Measurements from ENCODE around the gene CAMK2D. TPM values are rescaled to one million over a fixed set of nuclear protein-coding genes. Genes with fewer than 3 reads are reported as not detected.

Gene CAMK2D
- total and polyA plus RNA-seq, 2 donors (not counting 1 experiment from before 2014, with no cell fraction given): 120 to 262 TPM

GRCh38 chr4:113732967-113733527 lies 28.5 kb downstream of the CAMK2D start:
- H3K4me1 ChIP-seq (ENCODE audit: control insufficient read depth, extremely low read depth, insufficient read depth, low read length): no peaks in the 10 kb centered on the region
- H3K9ac ChIP-seq (ENCODE audit: insufficient read depth, low read length): no peak overlapping the region
- peaks cover 78% of the 10 kb centered on the region for H3K79me2 ChIP-seq (ENCODE audit: control insufficient read depth, insufficient read depth, low read length)
- no peaks in the 10 kb centered on the region for H4K20me1 ChIP-seq (ENCODE audit: control insufficient read depth, extremely low read depth, insufficient read depth, low read length)
- DNase-seq (ENCODE audit: low read depth in 2 of 2): peak in 1 of 2 donors; percentile 15
- H3K36me3 ChIP-seq (ENCODE audit: control insufficient read depth, insufficient read depth, low read length): no peaks in the 10 kb centered on the region
- no peak overlapping the region for H3K4me2 ChIP-seq (ENCODE audit: extremely low read depth, insufficient read depth, low read length)
- no peak for TF ChIP-seq CTCF (conservative IDR thresholded peaks at IDR 0.05 in 1 of 2, IDR thresholded peaks at IDR 0.05 in 1 of 2; ENCODE audit: low read depth in 1 of 2, low read length in 2 of 2)
- TF ChIP-seq EZH2 (IDR thresholded peaks at IDR 0.05; ENCODE audit: low read length, missing control alignments): no peak
- H3K27me3 ChIP-seq (ENCODE audit: control insufficient read depth, insufficient read depth, low read length): no peaks in the 10 kb centered on the region
- H3K4me3 ChIP-seq (replicated peaks in 1 of 4; ENCODE audit: control extremely low read depth in 1 of 4, insufficient read depth in 1 of 4, low read depth in 3 of 4, low read length in 4 of 4): no peak overlapping the region
- no peak overlapping the region for H3K27ac ChIP-seq (ENCODE audit: insufficient read depth, low read length)
- H3K9me3 ChIP-seq (ENCODE audit: control insufficient read depth, insufficient read depth, low read depth, low read length): no peaks in the 10 kb centered on the region
- H2AFZ ChIP-seq (ENCODE audit: low read length): no peak overlapping the region

- no peak overlapping the region for H2AFZ ChIP-seq (ENCODE audit: low read length)
- no peak overlapping the region for H3K9ac ChIP-seq (ENCODE audit: insufficient read depth, low read length)
- H3K4me2 ChIP-seq (ENCODE audit: extremely low read depth, insufficient read depth, low read length): no peak overlapping the region
- H3K4me1 ChIP-seq (ENCODE audit: control insufficient read depth, extremely low read depth, insufficient read depth, low read length): no peaks in the 10 kb centered on the region
- H3K4me3 ChIP-seq (replicated peaks in 1 of 4; ENCODE audit: control extremely low read depth in 1 of 4, insufficient read depth in 1 of 4, low read depth in 3 of 4, low read length in 4 of 4): no peak overlapping the region
- H3K27ac ChIP-seq (ENCODE audit: insufficient read depth, low read length): no peak overlapping the region
- H3K79me2 ChIP-seq (ENCODE audit: control insufficient read depth, insufficient read depth, low read length): peaks cover 76% of the 10 kb centered on the region
- H4K20me1 ChIP-seq (ENCODE audit: control insufficient read depth, extremely low read depth, insufficient read depth, low read length): no peaks in the 10 kb centered on the region
- no peaks in the 10 kb centered on the region for H3K36me3 ChIP-seq (ENCODE audit: control insufficient read depth, insufficient read depth, low read length)
- TF ChIP-seq EZH2 (IDR thresholded peaks at IDR 0.05; ENCODE audit: low read length, missing control alignments) (no peak), CTCF (conservative IDR thresholded peaks at IDR 0.05 in 1 of 2, IDR thresholded peaks at IDR 0.05 in 1 of 2; ENCODE audit: low read depth in 1 of 2, low read length in 2 of 2) (no peak)
- H3K27me3 ChIP-seq (ENCODE audit: control insufficient read depth, insufficient read depth, low read length): no peaks in the 10 kb centered on the region
- no peak for DNase-seq (ENCODE audit: low read depth in 2 of 2)
- no peaks in the 10 kb centered on the region for H3K9me3 ChIP-seq (ENCODE audit: control insufficient read depth, insufficient read depth, low read depth, low read length)
Measured at GRCh38 chr4:113730467-113731216, 30.9 kb downstream of the CAMK2D start.

GRCh38 chr4:113727802-113728201 lies 33.7 kb downstream of the CAMK2D start:
- DNase-seq (ENCODE audit: low read depth in 2 of 2): no peak
- no peak overlapping the region for H3K9ac ChIP-seq (ENCODE audit: insufficient read depth, low read length)
- H3K27ac ChIP-seq (ENCODE audit: insufficient read depth, low read length): no peak overlapping the region
- peaks cover 80% of the 10 kb centered on the region for H3K79me2 ChIP-seq (ENCODE audit: control insufficient read depth, insufficient read depth, low read length)
- TF ChIP-seq CTCF (conservative IDR thresholded peaks at IDR 0.05 in 1 of 2, IDR thresholded peaks at IDR 0.05 in 1 of 2; ENCODE audit: low read depth in 1 of 2, low read length in 2 of 2) (no peak), EZH2 (IDR thresholded peaks at IDR 0.05; ENCODE audit: low read length, missing control alignments) (no peak)
- H3K36me3 ChIP-seq (ENCODE audit: control insufficient read depth, insufficient read depth, low read length): no peaks in the 10 kb centered on the region
- H2AFZ ChIP-seq (ENCODE audit: low read length): no peak overlapping the region
- no peaks in the 10 kb centered on the region for H3K9me3 ChIP-seq (ENCODE audit: control insufficient read depth, insufficient read depth, low read depth, low read length)
- H3K4me1 ChIP-seq (ENCODE audit: control insufficient read depth, extremely low read depth, insufficient read depth, low read length): no peaks in the 10 kb centered on the region
- no peaks in the 10 kb centered on the region for H3K27me3 ChIP-seq (ENCODE audit: control insufficient read depth, insufficient read depth, low read length)
- H3K4me3 ChIP-seq (replicated peaks in 1 of 4; ENCODE audit: control extremely low read depth in 1 of 4, insufficient read depth in 1 of 4, low read depth in 3 of 4, low read length in 4 of 4): no peak overlapping the region
- H4K20me1 ChIP-seq (ENCODE audit: control insufficient read depth, extremely low read depth, insufficient read depth, low read length): no peaks in the 10 kb centered on the region
- H3K4me2 ChIP-seq (ENCODE audit: extremely low read depth, insufficient read depth, low read length): no peak overlapping the region

All from fibroblast of lung (primary cell).